Stimulated activated naive CD8-positive, alpha-beta T cell treated with anti-CD3 and anti-CD28 coated beads, Interleukin-15, Interleukin-2, amounts not matched to agents 100 ng/mL and 50 ng/mL, for 24 hours (primary cell): Measurements from ENCODE around the gene CD53.
"Not testable (repeated sequence)": the region's sequence is repeated elsewhere in the genome, so short reads cannot be mapped to it uniquely, and the experiment has no call there.

Experiments
- H3K27ac Mint-ChIP-seq: one replicate; pipeline ENCODE4 v1.8.0; 2021; ENCODE audit warnings: mild to moderate bottlenecking, mixed read lengths
- H3K27me3 Mint-ChIP-seq: one replicate; pipeline ENCODE4 v1.8.0; 2021; ENCODE audit warnings: mixed read lengths
- H3K36me3 Mint-ChIP-seq: one replicate; pipeline ENCODE4 v1.8.0; 2021; ENCODE audit warnings: low read depth, mixed read lengths
- H3K4me1 Mint-ChIP-seq: one replicate; pipeline ENCODE4 v1.8.0; 2021; ENCODE audit warnings: low read depth, mixed read lengths
- H3K4me3 Mint-ChIP-seq: one replicate; pipeline ENCODE4 v1.8.0; 2021; ENCODE audit warnings: mild to moderate bottlenecking, mixed read lengths
- H3K9me3 Mint-ChIP-seq: one replicate; pipeline ENCODE4 v1.8.0; 2021; ENCODE audit warnings: mixed read lengths

CD53 gene

GRCh38 chr1:110872745-110873720 lies at the start of gene CD53:
Gene CD53 (plus strand): TSS chr1:110873148. CDS start chr1:110891409, 18,261 bp downstream.
- H3K36me3 Mint-ChIP-seq: peaks cover 34% of the 10 kb centered on the region
- H3K9me3 Mint-ChIP-seq: no peaks in the 10 kb centered on the region
- peak within 1 kb of the TSS; percentile 99 for H3K27ac Mint-ChIP-seq
- no peaks in the 10 kb centered on the region for H3K27me3 Mint-ChIP-seq
- peaks cover 59% of the 10 kb centered on the region for H3K4me1 Mint-ChIP-seq
- H3K4me3 Mint-ChIP-seq: peak within 1 kb of the TSS; percentile 97

- no peak overlapping the region for H3K27ac Mint-ChIP-seq
- H3K9me3 Mint-ChIP-seq: no peaks in the 10 kb centered on the region
- no peaks in the 10 kb centered on the region for H3K27me3 Mint-ChIP-seq
Observed at GRCh38 chr1:110824192-110824591, 48.8 kb upstream of the CD53 start.

GRCh38 chr1:110829955-110830553 lies 42.9 kb upstream of the CD53 start:
- H3K4me1 Mint-ChIP-seq: peaks cover 7% of the 10 kb centered on the region
- H3K27me3 Mint-ChIP-seq: no peaks in the 10 kb centered on the region
- peak overlapping the region; percentile 24 for H3K27ac Mint-ChIP-seq
- H3K9me3 Mint-ChIP-seq: peaks cover 3% of the 10 kb centered on the region
- no peak overlapping the region for H3K4me3 Mint-ChIP-seq
- H3K36me3 Mint-ChIP-seq: no peaks in the 10 kb centered on the region

More at GRCh38 chr1:110824192-110824591, 48.8 kb upstream of the CD53 start:
- Mint-ChIP-seq H3K36me3 (no peaks in the 10 kb centered on the region), H3K4me1 (no peaks in the 10 kb centered on the region), H3K4me3 (no peak overlapping the region)

- H3K27ac Mint-ChIP-seq, H3K4me3 Mint-ChIP-seq, H3K27me3 Mint-ChIP-seq, H3K9me3 Mint-ChIP-seq, H3K36me3 Mint-ChIP-seq: not testable (repeated sequence)
- H3K4me1 Mint-ChIP-seq: peaks cover 12% of the 10 kb centered on the region
Observed at GRCh38 chr1:110833779-110834178, 39.2 kb upstream of the CD53 start.

- no peaks in the 10 kb centered on the region for H3K36me3 Mint-ChIP-seq
- no peak overlapping the region for H3K27ac Mint-ChIP-seq
- H3K4me1 Mint-ChIP-seq: no peaks in the 10 kb centered on the region
- peaks cover 5% of the 10 kb centered on the region for H3K9me3 Mint-ChIP-seq
- no peak overlapping the region for H3K4me3 Mint-ChIP-seq
- no peaks in the 10 kb centered on the region for H3K27me3 Mint-ChIP-seq
Observed at GRCh38 chr1:110846861-110847260, 26.1 kb upstream of the CD53 start.

GRCh38 chr1:110850145-110850544 lies 22.8 kb upstream of the CD53 start:
- Mint-ChIP-seq H3K9me3 (no peaks in the 10 kb centered on the region), H3K36me3 (no peaks in the 10 kb centered on the region), H3K4me3 (no peak overlapping the region)

GRCh38 chr1:110850627-110851026 lies 22.3 kb upstream of the CD53 start:
- Mint-ChIP-seq H3K36me3 (no peaks in the 10 kb centered on the region), H3K27me3 (no peaks in the 10 kb centered on the region), H3K4me1 (peaks cover 6% of the 10 kb centered on the region), H3K9me3 (no peaks in the 10 kb centered on the region), H3K4me3 (no peak overlapping the region), H3K27ac (no peak overlapping the region)

More at GRCh38 chr1:110850145-110850544, 22.8 kb upstream of the CD53 start:
- Mint-ChIP-seq H3K4me1 (peaks cover 6% of the 10 kb centered on the region), H3K27ac (no peak overlapping the region), H3K27me3 (no peaks in the 10 kb centered on the region)

- H3K27ac Mint-ChIP-seq: no peak overlapping the region
- no peaks in the 10 kb centered on the region for H3K9me3 Mint-ChIP-seq
- no peaks in the 10 kb centered on the region for H3K27me3 Mint-ChIP-seq
- H3K4me3 Mint-ChIP-seq: no peak overlapping the region
- H3K4me1 Mint-ChIP-seq: peaks cover 9% of the 10 kb centered on the region
- no peaks in the 10 kb centered on the region for H3K36me3 Mint-ChIP-seq
Observed at GRCh38 chr1:110853135-110853534, 19.8 kb upstream of the CD53 start.

- H3K36me3 Mint-ChIP-seq: no peaks in the 10 kb centered on the region
- no peaks in the 10 kb centered on the region for H3K27me3 Mint-ChIP-seq
- no peaks in the 10 kb centered on the region for H3K9me3 Mint-ChIP-seq
Observed at GRCh38 chr1:110856410-110856809, 16.5 kb upstream of the CD53 start.

GRCh38 chr1:110857964-110858948 lies 14.7 kb upstream of the CD53 start:
- peaks cover 9% of the 10 kb centered on the region for H3K9me3 Mint-ChIP-seq
- no peak overlapping the region for H3K27ac Mint-ChIP-seq
- no peaks in the 10 kb centered on the region for H3K27me3 Mint-ChIP-seq

More at GRCh38 chr1:110856410-110856809, 16.5 kb upstream of the CD53 start:
- H3K4me3 Mint-ChIP-seq: no peak overlapping the region
- H3K27ac Mint-ChIP-seq: no peak overlapping the region
- peaks cover 33% of the 10 kb centered on the region for H3K4me1 Mint-ChIP-seq

GRCh38 chr1:110859062-110859461 lies 13.9 kb upstream of the CD53 start:
- peaks cover 35% of the 10 kb centered on the region for H3K4me1 Mint-ChIP-seq
- H3K9me3 Mint-ChIP-seq: peaks cover 9% of the 10 kb centered on the region
- H3K27me3 Mint-ChIP-seq: no peaks in the 10 kb centered on the region
- H3K4me3 Mint-ChIP-seq: no peak overlapping the region
- no peaks in the 10 kb centered on the region for H3K36me3 Mint-ChIP-seq
- no peak overlapping the region for H3K27ac Mint-ChIP-seq

More at GRCh38 chr1:110857964-110858948, 14.7 kb upstream of the CD53 start:
- H3K4me1 Mint-ChIP-seq: peaks cover 32% of the 10 kb centered on the region
- no peak overlapping the region for H3K4me3 Mint-ChIP-seq
- no peaks in the 10 kb centered on the region for H3K36me3 Mint-ChIP-seq

- Mint-ChIP-seq H3K27me3 (no peaks in the 10 kb centered on the region), H3K4me3 (no peak overlapping the region), H3K4me1 (peaks cover 45% of the 10 kb centered on the region), H3K36me3 (peaks cover 9% of the 10 kb centered on the region), H3K27ac (no peak overlapping the region), H3K9me3 (peaks cover 18% of the 10 kb centered on the region)
Observed at GRCh38 chr1:110860174-110860573, 12.8 kb upstream of the CD53 start.

- Mint-ChIP-seq H3K9me3 (peaks cover 23% of the 10 kb centered on the region), H3K4me1 (peaks cover 45% of the 10 kb centered on the region)
- H3K36me3 Mint-ChIP-seq, H3K27me3 Mint-ChIP-seq, H3K4me3 Mint-ChIP-seq, H3K27ac Mint-ChIP-seq: not testable (repeated sequence)
Observed at GRCh38 chr1:110860620-110861019, 12.3 kb upstream of the CD53 start.

GRCh38 chr1:110861942-110862341 lies 11.0 kb upstream of the CD53 start:
- not testable (repeated sequence) for H3K4me3 Mint-ChIP-seq, H3K27me3 Mint-ChIP-seq, H3K27ac Mint-ChIP-seq, H3K36me3 Mint-ChIP-seq
- H3K9me3 Mint-ChIP-seq: peaks cover 29% of the 10 kb centered on the region
- peaks cover 45% of the 10 kb centered on the region for H3K4me1 Mint-ChIP-seq
